Colonic mucosa (tissue), 4 donors: ENCODE measurements around the gene LAMC3. TPM values are rescaled to one million over a fixed set of nuclear protein-coding genes. Genes with fewer than 3 reads are reported as not detected.

Experiments
- DNase-seq: peaks from one replicate; pipeline ENCODE4 v3.0.0-alpha.2; 2020
- H3K27ac ChIP-seq: fragments of 200-600 bp; one replicate; pipeline ENCODE4 v1.8.0; 2021
- H3K27me3 ChIP-seq: fragments of 200-600 bp; one replicate; pipeline ENCODE4 v1.8.0; 2021
- H3K36me3 ChIP-seq: fragments of 200-600 bp; one replicate; pipeline ENCODE4 v1.8.0; 2021
- H3K4me1 ChIP-seq: fragments of 200-600 bp; one replicate; pipeline ENCODE4 v1.8.0; 2021; ENCODE audit warnings: mild to moderate bottlenecking
- H3K4me3 ChIP-seq: fragments of 200-600 bp; one replicate; pipeline ENCODE4 v1.8.0; 2021
- H3K9ac ChIP-seq, 2 donors: one replicate each; pipeline ENCODE4 v1.7.0; 2013; ENCODE audit warnings: control low read depth in 2 of 2, low read depth in 2 of 2, low read length in 2 of 2
- H3K9me3 ChIP-seq: fragments of 200-600 bp; one replicate; pipeline ENCODE4 v1.8.0; 2021
- CTCF ChIP-seq: fragments of 200-600 bp; IDR thresholded peaks from one replicate; pipeline ENCODE4 v1.8.0; 2022; ENCODE audit warnings: antibody characterized with exemption, mild to moderate bottlenecking
- intact Hi-C: fragments of 100-400 bp; cut with DNase I; formaldehyde crosslinking; loops from one replicate; pipeline ENCODE4 v1.14.1; 2022
- total RNA-seq, 2 donors: library from RNA; stranded (reverse); fragmentation: NEBNext Ultra II Directional in 1 of 2; extraction: Animal tissue kit (Norgen Biotek cat#: 25700) in 1 of 2; gene quantifications; one replicate each; pipeline ENCODE4 v1.2.1, GENCODE V29; 2021
- donor health status: healthy.
- donor health status: DM: no; HTN: no; CAD: no.
- donor health status: DM: no; HTN: no; CAD: no.

LAMC3 gene
- total RNA-seq, 2 donors from 2014 or later: 0.67 to 1.9 TPM

- Histone ChIP-seq H3K9me3 (no peaks in the 10 kb centered on the region), H3K4me3 (no peak overlapping the region), H3K27me3 (no peaks in the 10 kb centered on the region), H3K36me3 (no peaks in the 10 kb centered on the region), H3K27ac (no peak overlapping the region), H3K4me1 (no peaks in the 10 kb centered on the region), H3K9ac (no peak overlapping the region)
- no peak for TF ChIP-seq CTCF
- DNase-seq: no peak
- intact Hi-C loops: loop anchor here (5.0 to 10.0 kb wide), 3 partner anchors 101 to 294 kb away; partner anchors contain the start of gene QRFP
Measured at GRCh38 chr9:130996205-130996604, 12.8 kb upstream of the LAMC3 start.

DNA sequence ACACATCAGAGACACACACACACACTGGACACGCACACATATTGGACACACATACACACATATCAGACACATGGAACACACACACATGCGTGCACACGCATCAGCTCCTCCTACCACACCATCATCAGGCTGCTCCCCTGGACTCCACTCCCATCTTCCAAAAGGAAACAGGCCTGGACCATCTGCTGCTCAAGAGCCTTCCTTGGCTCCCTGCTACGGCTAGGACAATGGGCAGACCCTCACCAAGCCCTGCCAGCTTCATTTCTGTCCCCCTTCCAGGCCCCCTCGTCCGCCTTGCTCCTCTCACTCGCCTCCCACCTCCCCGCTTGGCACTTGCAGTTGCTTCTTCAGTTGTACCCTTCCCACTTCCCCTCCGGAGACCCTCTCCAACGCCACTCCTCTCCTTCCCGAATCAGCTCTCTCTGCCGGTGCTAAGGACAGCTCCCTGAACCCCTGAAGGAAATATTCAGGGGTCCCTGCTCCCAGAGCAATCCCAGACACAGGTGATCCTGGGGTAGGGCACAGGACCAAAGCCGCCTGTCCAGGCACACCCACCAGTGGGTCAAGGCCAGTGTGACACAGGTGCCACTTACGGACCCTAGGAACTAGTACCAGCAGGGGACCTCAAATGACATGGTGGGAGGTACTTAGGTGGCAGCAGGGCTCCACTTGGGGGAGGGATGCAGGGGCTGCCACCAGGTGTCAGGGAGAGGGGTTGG, 12.1 kb upstream of the LAMC3 start:
- Histone ChIP-seq H3K27me3 (no peaks in the 10 kb centered on the region), H3K4me1 (no peaks in the 10 kb centered on the region), H3K36me3 (no peaks in the 10 kb centered on the region), H3K9ac (no peak overlapping the region), H3K27ac (no peak overlapping the region), H3K4me3 (no peak overlapping the region), H3K9me3 (no peaks in the 10 kb centered on the region)
- intact Hi-C loops: loop anchor here (5.0 to 10.0 kb wide), 3 partner anchors 102 to 295 kb away; partner anchors contain the start of gene QRFP
- TF ChIP-seq CTCF: no peak
- no peak for DNase-seq

DNA sequence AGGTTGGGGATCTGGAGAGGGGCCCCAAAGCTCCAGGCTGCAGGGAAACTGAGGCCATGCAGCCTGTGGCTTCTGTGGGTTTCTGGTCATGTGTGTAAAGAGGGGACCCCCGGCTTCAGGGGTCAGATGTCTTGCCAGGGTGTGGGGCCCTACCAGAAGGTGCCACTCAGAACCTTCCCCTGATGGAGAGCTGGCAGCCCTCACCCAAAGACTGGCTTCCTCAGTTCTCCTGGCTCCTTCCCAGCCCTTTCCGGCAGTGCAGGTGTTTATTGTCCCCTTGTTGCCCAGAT, 11.6 kb upstream of the LAMC3 start:
- TF ChIP-seq CTCF: no peak
- intact Hi-C loops: loop anchor here (5.0 to 10.0 kb wide), 3 partner anchors 103 to 295 kb away; partner anchors contain the start of gene QRFP
- H3K36me3 ChIP-seq: no peaks in the 10 kb centered on the region
- no peak overlapping the region for H3K4me3 ChIP-seq
- DNase-seq: no peak
- no peaks in the 10 kb centered on the region for H3K27me3 ChIP-seq
- no peak overlapping the region for H3K9ac ChIP-seq
- no peak overlapping the region for H3K27ac ChIP-seq
- H3K4me1 ChIP-seq: no peaks in the 10 kb centered on the region
- no peaks in the 10 kb centered on the region for H3K9me3 ChIP-seq

DNA sequence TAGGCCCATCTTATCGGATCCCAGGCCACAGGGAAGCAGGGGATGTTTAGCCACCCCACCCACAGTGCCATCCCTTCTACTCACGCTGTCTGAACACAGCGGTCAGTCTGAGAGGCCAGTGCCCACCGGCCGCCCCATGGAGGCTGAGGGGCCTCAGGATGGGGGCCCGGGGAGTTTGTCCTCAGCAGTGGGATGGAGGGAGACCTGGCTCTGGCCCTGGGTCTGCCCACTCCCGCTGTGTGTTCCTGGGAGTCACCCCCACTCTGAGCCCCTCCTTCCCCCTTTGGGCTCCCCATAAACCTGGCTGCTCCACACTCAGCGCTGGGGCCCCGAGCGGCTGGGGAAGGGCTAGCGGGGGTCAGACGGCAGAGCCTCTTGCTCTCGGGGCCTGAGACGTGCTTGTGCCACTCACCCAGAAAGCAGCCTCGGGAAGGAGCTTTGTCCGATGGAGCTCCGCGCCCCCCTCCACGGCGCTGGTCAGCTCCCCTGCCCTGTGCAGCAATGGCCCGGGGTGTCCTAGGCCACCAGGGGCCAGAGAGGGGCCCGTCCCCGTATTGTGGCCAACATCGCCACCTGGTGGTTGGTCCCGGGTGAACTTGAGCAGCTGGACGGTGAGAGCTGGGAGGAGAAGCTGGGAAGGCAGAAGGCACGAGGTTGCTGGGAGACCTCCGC, 10.9 kb upstream of the LAMC3 start:
- intact Hi-C loops: loop anchor here (5.0 to 10.0 kb wide), 3 partner anchors 103 to 296 kb away; partner anchors contain the start of gene QRFP
- no peaks in the 10 kb centered on the region for H3K9me3 ChIP-seq
- H3K27ac ChIP-seq: no peak overlapping the region
- peak; percentile 44 for TF ChIP-seq CTCF
- H3K4me1 ChIP-seq: no peaks in the 10 kb centered on the region
- H3K9ac ChIP-seq: no peak overlapping the region
- no peaks in the 10 kb centered on the region for H3K36me3 ChIP-seq
- peak; percentile 75 for DNase-seq
- no peaks in the 10 kb centered on the region for H3K27me3 ChIP-seq
- no peak overlapping the region for H3K4me3 ChIP-seq

DNA sequence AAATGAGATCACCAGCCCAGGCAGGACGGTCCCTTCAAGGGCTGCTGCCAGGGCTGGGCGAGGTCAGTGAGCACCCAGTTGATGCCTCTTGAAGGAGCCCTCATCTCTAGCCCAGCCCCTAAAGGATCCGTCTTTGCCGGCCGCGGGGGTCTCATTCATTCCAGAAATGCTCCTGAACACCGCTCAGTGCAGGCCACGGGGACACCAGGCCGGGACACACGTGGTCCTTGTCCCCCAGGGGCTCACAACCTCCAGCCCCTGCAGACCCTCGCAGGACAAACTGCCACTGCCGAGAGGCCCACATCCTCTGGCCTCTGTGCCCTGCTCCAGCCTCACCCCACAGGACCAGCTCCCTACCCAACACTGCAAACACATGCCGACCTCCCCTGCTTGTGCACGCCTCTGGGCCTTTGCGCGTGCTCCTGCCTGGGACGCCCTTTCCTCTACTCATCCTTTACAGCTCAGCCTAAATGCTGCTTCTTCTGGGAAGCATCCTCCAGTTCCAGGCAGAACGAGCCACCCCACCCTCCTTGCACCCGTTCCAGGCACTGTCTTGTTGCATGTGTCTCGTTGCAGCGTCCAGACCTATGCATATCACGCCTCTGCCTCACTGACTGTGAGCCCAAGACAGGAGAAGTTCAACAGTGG, 10.3 kb upstream of the LAMC3 start:
- H3K9me3 ChIP-seq: no peaks in the 10 kb centered on the region
- no peaks in the 10 kb centered on the region for H3K36me3 ChIP-seq
- no peaks in the 10 kb centered on the region for H3K4me1 ChIP-seq
- TF ChIP-seq CTCF: peak; percentile 7
- H3K4me3 ChIP-seq: no peak overlapping the region
- no peak overlapping the region for H3K27ac ChIP-seq
- H3K9ac ChIP-seq: no peak overlapping the region
- intact Hi-C loops: loop anchor here (5.0 to 10.0 kb wide), 3 partner anchors 104 to 296 kb away; partner anchors contain the start of gene QRFP
- DNase-seq: no peak
- H3K27me3 ChIP-seq: no peaks in the 10 kb centered on the region
